T-helper 2 cell treated with Interferon-gamma antibody and Interleukin-4, amounts not matched to agents 100 ng/mL and 5 ng/mL, for 36 hours (primary cell): ENCODE results near the gene CRYBA4. TPM values are rescaled to one million over a fixed set of nuclear protein-coding genes. Genes with fewer than 3 reads are reported as not detected.
"Not testable (repeated sequence)": the region's sequence is repeated elsewhere in the genome, so short reads cannot be mapped to it uniquely, and the experiment has no call there.

Experiments
- intact Hi-C: fragments of 100-400 bp; cut with micrococcal nuclease; formaldehyde crosslinking; loops from one replicate; pipeline ENCODE4 v1.15.1; 2023
- total RNA-seq: library from RNA; stranded (reverse); gene quantifications from 2 replicates; pipeline ENCODE4 v1.2.3, GENCODE V29; 2022

The CRYBA4 gene
- total RNA-seq, 1 donor from 2014 or later: not detected

DNA sequence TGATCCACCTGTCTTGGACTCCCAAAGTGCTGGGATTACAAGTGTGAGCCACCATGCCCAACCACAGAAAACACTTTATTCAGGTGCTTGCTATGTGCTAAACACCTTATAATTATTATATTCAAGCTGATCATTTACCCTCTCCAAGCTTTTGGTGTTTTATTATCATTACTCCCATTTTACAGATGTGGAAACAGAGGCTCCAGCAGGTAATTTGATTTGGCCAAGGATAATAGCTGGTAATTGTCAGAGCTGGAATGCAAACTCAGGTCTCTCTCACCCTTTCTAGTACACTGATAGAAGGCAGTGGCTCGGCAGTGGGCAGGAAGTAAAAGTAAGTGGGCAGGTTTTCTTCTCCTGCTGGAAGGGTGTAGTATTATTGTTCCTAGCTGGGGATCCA, 28.0 kb upstream of the CRYBA4 start:
- intact Hi-C loops: loop anchor here (5.0 kb wide), 1 partner anchor 81 kb away; the partner anchor contains the start of gene TFIP11

DNA sequence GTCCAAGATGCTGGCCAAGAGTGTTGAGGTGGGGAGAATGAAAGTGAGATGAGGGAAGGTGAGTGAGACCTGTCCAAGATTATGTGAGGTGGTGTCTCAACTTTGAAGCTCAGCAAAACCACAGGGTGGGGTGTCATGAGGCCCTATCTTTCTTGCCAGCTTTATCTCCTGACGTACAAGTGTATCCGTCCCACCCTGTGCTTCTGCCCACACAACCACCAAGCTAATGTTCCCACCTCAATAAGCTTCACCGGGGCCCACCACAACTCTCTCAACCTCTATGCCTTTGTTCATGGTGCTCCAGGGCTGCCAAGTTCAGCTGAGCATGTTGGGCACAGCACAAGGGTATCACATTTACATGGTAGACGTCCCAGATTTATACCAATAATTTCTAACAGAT, 24.7 kb upstream of the CRYBA4 start:
- intact Hi-C loops: no loop called here

- intact Hi-C loops: no loop called here
Observed at GRCh38 chr22:26597480-26597879, 24.3 kb upstream of the CRYBA4 start.

DNA sequence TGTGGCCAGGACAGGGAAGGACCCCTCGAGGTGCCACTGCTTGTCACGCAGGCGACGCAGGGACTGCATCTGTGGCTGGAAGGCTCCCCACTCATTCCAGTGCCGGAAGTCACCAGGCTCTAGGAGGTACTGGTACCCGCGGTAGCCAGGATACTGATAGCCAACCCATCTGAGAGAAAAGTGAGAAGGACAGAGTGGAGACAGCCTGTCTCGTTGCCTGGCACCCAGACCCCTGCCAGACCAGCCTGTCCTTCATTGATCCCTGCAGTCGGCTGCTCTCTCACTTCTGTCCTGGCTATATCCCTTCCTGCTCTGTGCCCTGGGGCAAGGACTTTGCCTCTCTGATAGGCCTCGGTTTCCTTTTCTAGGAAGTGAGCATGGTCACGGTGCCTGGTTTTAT, 22.3 kb upstream of the CRYBA4 start:
- intact Hi-C loops: no loop called here

GRCh38 chr22:26601726-26602125, 20.0 kb upstream of the CRYBA4 start:
- intact Hi-C loops: no loop called here

GRCh38 chr22:26602127-26602526, 19.6 kb upstream of the CRYBA4 start:
- intact Hi-C loops: no loop called here

DNA sequence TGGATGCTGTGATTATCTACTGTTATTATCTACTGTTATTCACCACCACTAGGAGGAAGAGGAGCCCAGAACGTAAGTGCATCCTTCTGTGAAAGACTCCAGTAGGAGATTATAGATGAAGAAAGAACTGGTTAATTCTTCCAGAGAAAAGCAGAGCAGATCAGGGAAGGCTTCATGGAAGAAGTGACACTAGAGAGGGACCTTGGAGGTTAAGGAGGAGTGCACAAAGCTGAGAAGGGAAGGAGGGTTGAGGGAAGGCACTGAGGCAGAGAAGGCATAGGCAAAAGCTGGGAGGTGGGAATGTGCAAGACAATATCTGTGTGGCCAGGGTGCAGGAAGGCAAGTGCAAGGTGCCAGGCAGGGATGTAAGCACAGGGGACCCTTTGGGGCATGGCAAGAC, 17.4 kb upstream of the CRYBA4 start:
- intact Hi-C loops: no loop called here

- intact Hi-C loops: no loop called here
Observed at GRCh38 chr22:26606611-26607010, 15.2 kb upstream of the CRYBA4 start.

DNA sequence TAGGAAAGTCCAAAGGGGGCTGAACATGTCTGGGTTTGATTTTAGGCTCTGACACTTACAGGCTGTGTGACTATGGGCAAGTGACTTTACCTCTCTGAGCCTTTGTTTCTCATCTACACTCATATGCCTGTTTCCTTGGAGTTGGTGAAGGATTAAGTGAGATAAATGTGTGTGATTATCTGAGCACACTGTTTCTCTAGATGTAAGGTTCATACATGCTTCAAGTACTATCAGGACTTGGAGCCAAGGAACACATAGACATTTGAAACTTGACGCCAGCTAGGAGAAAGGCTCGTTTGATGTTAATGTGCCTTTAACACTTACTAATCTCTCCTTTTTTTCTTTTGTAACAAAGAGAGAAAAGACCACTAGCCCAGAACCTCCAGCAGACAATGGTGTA, 13.6 kb upstream of the CRYBA4 start:
- intact Hi-C loops: no loop called here

DNA sequence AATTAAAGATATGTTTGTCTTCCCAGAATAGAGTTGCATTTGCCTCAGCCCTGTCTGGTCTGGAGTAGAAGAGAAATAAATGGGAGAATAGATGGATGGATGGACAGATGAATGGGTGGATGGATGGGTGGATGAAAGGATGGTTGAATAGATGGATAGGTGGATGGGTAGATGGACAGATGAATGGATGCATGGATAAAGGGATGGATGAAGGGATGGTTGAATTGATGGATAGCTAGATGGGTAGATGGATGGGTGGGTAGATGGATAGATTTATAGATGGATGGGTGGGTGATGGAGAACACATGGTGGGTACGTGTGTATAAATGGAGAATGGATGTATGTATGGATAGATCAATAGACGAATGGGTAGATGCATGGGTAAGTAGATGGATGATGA, 12.5 kb upstream of the CRYBA4 start:
- intact Hi-C loops: no loop called here

GRCh38 chr22:26610072-26610958, 11.4 kb upstream of the CRYBA4 start:
- intact Hi-C loops: no loop called here

DNA sequence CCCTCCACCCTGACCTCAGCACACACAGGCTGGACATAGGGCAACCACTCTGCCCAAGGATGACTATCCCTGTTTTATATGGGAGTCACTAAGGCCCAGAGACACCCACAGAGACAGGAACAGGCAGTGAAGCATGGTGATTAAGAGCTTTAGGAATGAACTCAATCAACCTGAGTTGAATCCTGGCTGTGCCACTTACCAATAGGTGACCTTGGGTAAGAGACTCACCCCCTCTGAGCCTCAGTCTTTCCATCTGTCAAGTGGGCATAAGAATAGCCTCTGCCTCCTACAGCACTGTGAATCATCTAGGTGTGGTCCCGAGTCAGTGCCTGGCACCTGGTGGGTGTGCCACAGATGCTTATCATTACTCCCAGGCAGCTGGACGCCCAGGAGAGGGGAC, 10.8 kb upstream of the CRYBA4 start:
- intact Hi-C loops: no loop called here

DNA sequence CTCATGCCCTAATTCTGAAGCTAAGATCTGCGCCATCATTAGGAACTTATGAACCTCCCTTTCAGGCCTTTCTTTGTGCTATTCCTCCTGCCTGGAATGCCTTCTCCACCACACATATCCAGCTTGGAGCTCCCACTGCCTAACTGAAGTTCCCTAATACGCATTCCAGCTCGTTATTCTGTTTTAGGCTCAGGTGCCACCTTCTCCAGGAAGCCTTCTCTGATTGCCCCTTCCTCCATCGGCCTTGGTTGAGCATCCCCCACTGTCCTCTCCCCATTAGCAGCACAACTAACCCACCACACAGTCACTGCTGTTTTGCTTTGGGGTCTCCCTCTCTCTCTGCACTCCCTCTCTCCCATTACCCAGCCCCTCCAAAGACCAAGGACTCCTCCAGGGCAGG, 9.1 kb upstream of the CRYBA4 start:
- intact Hi-C loops: no loop called here

GRCh38 chr22:26613753-26614152, 8.0 kb upstream of the CRYBA4 start:
- intact Hi-C loops: not testable (repeated sequence)

DNA sequence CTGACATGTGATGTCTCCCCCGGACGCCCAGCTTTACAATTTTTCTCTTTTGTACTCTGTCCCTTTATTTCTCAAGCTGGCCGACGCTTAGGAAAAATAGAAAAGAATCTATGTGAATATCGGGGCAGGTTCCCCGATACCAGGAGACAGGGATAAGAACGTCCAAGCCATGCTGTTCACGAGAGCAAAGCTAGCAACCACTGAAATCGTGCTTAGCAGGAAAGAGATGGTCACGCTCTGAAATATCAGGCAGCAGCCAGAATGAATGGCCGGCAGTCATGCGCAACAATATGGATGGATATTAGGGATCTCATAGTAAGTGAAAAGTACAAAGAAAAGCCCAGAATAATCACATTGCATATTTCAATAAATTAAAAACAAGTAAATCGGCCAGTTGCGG, 7.4 kb upstream of the CRYBA4 start:
- intact Hi-C loops: no loop called here

DNA sequence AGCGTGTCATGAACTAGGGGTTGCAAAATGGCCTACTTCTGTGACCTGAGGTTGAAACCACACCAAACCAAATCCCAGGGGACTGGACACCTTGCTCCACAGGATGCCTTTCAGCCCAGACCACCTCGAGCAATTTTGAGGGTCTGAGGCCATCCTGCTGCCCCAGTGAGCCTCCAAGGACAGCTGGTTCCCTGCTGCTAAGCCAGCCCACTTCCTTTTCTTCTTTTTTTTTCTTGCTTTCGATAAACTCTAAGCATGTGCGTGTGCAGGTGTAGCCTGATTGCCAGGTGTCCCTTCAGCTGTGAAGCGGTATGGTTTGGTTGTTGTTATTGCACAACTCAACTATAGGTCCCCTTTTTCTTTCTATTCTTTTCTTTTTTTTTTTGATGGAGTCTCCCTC, 6.6 kb upstream of the CRYBA4 start:
- intact Hi-C loops: no loop called here

DNA sequence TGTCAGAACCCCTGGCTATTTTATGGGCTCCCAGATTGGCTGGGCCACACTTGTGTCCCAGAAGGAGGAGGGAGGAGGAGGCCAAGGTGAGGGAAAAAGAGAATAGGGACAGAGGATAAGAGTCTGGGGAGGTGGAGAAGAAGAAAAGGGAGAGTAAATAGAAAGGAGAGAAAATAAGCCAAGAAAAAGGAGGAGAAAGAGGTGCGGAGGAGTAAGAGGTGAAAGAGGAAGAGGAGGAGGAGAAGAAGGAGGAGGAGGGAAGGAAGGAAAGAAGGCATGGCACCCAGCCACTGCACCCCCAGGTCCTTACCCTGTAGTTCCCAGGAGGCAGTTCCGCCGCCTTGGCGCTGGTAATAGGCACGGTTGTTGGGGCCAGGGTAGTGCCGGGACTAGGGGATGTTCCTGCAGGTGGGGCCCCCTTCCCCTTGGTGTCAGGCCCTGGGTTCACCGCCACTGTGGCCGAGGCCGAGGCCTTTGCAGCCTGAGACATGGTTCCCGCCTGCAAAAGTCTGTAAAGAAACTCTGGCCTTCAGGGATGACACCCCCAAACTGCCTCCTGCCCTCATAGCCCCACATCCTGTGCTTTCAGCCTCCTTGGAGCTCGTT, 5.8 kb upstream of the CRYBA4 start:
- intact Hi-C loops: no loop called here

DNA sequence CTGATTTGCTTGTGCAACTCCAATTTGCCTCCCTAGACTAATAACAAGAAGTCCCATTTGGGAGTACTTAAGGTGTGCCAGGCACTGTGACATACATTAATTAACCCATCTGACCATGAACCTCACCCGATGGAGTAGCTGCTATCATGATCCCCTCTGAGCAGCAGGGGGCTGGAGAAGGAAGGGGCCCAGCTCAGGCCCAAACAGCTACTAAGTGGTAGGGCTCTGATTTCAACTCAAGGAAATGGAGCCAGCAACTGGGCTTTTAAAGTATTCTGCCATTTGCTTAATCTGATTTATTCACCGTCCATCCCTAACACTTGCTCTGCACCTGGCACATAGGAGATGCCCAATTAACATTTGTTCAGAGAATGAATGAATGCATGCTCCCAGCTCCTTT, 5.1 kb upstream of the CRYBA4 start:
- intact Hi-C loops: no loop called here

GRCh38 chr22:26617271-26618199, 4.2 kb upstream of the CRYBA4 start, which contains the start of gene CRYBB1:
CRYBB1 (minus strand) TSS chr22:26618027; CDS start chr22:26616319, 1,708 bp downstream.
- intact Hi-C loops: no loop called here

- intact Hi-C loops: no loop called here
Observed at GRCh38 chr22:26618455-26618854, 3.3 kb upstream of the CRYBA4 start.

- intact Hi-C loops: no loop called here
Observed at GRCh38 chr22:26619510-26619909, 2.3 kb upstream of the CRYBA4 start.

GRCh38 chr22:26620197-26620596, 1.6 kb upstream of the CRYBA4 start:
- intact Hi-C loops: no loop called here
